H1 (cell line): Measurements from ENCODE around the gene MED6. TPM values are rescaled to one million over a fixed set of nuclear protein-coding genes. Genes with fewer than 3 reads are reported as not detected.

Experiments
- BACH1 ChIP-seq: IDR thresholded peaks from 2 replicates; pipeline ENCODE4 v1.6.1; 2012; ENCODE audit warnings: low read length, improper control_type of control experiment
- BCL11A ChIP-seq, 2 experiments: IDR thresholded peaks; one replicate each; pipeline ENCODE4 v1.6.1; 2011; ENCODE audit warnings: low read depth in 2 of 2, low read length in 2 of 2, mild to moderate bottlenecking in 2 of 2
- CBX8 ChIP-seq: fragments of 300-800, 300-1000 bp; sonication (generic); IDR thresholded peaks from 2 replicates; pipeline ENCODE4 v1.7.1; 2016; ENCODE audit warnings: low read depth, low read length, borderline replicate concordance
- CHD2 ChIP-seq: IDR thresholded peaks from 2 replicates; pipeline ENCODE4 v1.6.1; 2012; ENCODE audit warnings: low read length, improper control_type of control experiment
- EZH2 ChIP-seq: fragments of 200-600 bp; sonication (generic); IDR thresholded peaks from 2 replicates; pipeline ENCODE4 v1.7.1; 2012; ENCODE audit warnings: low read depth, mild to moderate bottlenecking, moderate library complexity, low read length, inconsistent platforms; ENCODE audit not compliant: severe bottlenecking
- GTF2F1 ChIP-seq: IDR thresholded peaks from 2 replicates; pipeline ENCODE4 v1.6.1; 2012; ENCODE audit warnings: low read depth, low read length, improper control_type of control experiment, borderline replicate concordance
- NANOG ChIP-seq: IDR thresholded peaks from 2 replicates; pipeline ENCODE4 v1.6.1; 2011; ENCODE audit warnings: low read length, low read depth, mild to moderate bottlenecking, inconsistent platforms; ENCODE audit not compliant: insufficient read depth, poor library complexity, severe bottlenecking
- RAD21 ChIP-seq, 2 experiments: IDR thresholded peaks in 1 of 2; conservative IDR thresholded peaks in 1 of 2; 2 replicates each; pipeline ENCODE4 v1.6.1; 2011; ENCODE audit warnings: low read depth in 2 of 2, low read length in 2 of 2, improper control_type of control experiment in 1 of 2, inconsistent platforms in 1 of 2, mild to moderate bottlenecking in 1 of 2, moderate library complexity in 1 of 2
- TCF12 ChIP-seq: IDR thresholded peaks from 2 replicates; pipeline ENCODE4 v1.6.1; 2011; ENCODE audit warnings: low read depth, mild to moderate bottlenecking, low read length
- polyA plus RNA-seq, 7 experiments: library from polyadenylated mRNA; depleted of rRNA in 3 of 7; stranded (reverse) in 5 of 7; unstranded in 2 of 7; fragments of >200 nt in 5 of 7; fragments of 200-250 nt in 2 of 7; gene quantifications; 1 replicate in 5 of 7; 2 replicates in 1 of 7; 4 replicates in 1 of 7; pipeline versions ENCODE4 v1.2.1 to v1.2.3, GENCODE V29; 2011 to 2013; ENCODE audit warnings: missing spikeins in 2 of 7, mixed read lengths in 2 of 7
- total RNA-seq: library from RNA; stranded (reverse); fragmentation: NEBNext Ultra II Directional; extraction: Animal tissue kit (Norgen Biotek cat#: 25700); gene quantifications from 2 replicates; pipeline ENCODE4 v1.2.1, GENCODE V29; 2021
- TF ChIP-seq, protein P1 (sequence below): fragments of 300-600 bp; sonication (generic); IDR thresholded peaks from 2 replicates; pipeline ENCODE4 v1.7.1; 2012; ENCODE audit warnings: low read length, moderate library complexity, mild to moderate bottlenecking, inconsistent platforms; ENCODE audit not compliant: insufficient replicate concordance

Gene MED6
- total and polyA plus RNA-seq, 2 of the 8 experiments (the other 6 are each of a cell fraction or from before 2014, with no cell fraction given): 33.1 to 39.7 TPM

- TF ChIP-seq, protein P1, sequence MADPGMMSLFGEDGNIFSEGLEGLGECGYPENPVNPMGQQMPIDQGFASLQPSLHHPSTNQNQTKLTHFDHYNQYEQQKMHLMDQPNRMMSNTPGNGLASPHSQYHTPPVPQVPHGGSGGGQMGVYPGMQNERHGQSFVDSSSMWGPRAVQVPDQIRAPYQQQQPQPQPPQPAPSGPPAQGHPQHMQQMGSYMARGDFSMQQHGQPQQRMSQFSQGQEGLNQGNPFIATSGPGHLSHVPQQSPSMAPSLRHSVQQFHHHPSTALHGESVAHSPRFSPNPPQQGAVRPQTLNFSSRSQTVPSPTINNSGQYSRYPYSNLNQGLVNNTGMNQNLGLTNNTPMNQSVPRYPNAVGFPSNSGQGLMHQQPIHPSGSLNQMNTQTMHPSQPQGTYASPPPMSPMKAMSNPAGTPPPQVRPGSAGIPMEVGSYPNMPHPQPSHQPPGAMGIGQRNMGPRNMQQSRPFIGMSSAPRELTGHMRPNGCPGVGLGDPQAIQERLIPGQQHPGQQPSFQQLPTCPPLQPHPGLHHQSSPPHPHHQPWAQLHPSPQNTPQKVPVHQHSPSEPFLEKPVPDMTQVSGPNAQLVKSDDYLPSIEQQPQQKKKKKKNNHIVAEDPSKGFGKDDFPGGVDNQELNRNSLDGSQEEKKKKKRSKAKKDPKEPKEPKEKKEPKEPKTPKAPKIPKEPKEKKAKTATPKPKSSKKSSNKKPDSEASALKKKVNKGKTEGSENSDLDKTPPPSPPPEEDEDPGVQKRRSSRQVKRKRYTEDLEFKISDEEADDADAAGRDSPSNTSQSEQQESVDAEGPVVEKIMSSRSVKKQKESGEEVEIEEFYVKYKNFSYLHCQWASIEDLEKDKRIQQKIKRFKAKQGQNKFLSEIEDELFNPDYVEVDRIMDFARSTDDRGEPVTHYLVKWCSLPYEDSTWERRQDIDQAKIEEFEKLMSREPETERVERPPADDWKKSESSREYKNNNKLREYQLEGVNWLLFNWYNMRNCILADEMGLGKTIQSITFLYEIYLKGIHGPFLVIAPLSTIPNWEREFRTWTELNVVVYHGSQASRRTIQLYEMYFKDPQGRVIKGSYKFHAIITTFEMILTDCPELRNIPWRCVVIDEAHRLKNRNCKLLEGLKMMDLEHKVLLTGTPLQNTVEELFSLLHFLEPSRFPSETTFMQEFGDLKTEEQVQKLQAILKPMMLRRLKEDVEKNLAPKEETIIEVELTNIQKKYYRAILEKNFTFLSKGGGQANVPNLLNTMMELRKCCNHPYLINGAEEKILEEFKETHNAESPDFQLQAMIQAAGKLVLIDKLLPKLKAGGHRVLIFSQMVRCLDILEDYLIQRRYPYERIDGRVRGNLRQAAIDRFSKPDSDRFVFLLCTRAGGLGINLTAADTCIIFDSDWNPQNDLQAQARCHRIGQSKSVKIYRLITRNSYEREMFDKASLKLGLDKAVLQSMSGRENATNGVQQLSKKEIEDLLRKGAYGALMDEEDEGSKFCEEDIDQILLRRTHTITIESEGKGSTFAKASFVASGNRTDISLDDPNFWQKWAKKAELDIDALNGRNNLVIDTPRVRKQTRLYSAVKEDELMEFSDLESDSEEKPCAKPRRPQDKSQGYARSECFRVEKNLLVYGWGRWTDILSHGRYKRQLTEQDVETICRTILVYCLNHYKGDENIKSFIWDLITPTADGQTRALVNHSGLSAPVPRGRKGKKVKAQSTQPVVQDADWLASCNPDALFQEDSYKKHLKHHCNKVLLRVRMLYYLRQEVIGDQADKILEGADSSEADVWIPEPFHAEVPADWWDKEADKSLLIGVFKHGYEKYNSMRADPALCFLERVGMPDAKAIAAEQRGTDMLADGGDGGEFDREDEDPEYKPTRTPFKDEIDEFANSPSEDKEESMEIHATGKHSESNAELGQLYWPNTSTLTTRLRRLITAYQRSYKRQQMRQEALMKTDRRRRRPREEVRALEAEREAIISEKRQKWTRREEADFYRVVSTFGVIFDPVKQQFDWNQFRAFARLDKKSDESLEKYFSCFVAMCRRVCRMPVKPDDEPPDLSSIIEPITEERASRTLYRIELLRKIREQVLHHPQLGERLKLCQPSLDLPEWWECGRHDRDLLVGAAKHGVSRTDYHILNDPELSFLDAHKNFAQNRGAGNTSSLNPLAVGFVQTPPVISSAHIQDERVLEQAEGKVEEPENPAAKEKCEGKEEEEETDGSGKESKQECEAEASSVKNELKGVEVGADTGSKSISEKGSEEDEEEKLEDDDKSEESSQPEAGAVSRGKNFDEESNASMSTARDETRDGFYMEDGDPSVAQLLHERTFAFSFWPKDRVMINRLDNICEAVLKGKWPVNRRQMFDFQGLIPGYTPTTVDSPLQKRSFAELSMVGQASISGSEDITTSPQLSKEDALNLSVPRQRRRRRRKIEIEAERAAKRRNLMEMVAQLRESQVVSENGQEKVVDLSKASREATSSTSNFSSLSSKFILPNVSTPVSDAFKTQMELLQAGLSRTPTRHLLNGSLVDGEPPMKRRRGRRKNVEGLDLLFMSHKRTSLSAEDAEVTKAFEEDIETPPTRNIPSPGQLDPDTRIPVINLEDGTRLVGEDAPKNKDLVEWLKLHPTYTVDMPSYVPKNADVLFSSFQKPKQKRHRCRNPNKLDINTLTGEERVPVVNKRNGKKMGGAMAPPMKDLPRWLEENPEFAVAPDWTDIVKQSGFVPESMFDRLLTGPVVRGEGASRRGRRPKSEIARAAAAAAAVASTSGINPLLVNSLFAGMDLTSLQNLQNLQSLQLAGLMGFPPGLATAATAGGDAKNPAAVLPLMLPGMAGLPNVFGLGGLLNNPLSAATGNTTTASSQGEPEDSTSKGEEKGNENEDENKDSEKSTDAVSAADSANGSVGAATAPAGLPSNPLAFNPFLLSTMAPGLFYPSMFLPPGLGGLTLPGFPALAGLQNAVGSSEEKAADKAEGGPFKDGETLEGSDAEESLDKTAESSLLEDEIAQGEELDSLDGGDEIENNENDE: no peak
- no peak for TF ChIP-seq RAD21 (IDR thresholded peaks at IDR 0.05 in 1 of 2, conservative IDR thresholded peaks at IDR 0.05 in 1 of 2; ENCODE audit: low read depth in 2 of 2, low read length in 2 of 2)
- TF ChIP-seq CHD2: no peak
- TF ChIP-seq TCF12: no peak
- TF ChIP-seq BCL11A (IDR thresholded peaks at IDR 0.05; ENCODE audit: low read depth in 2 of 2, low read length in 2 of 2): no peak
- no peak for TF ChIP-seq GTF2F1
- no peak for TF ChIP-seq EZH2
- TF ChIP-seq NANOG: no peak
- TF ChIP-seq CBX8: no peak
- TF ChIP-seq BACH1: no peak
Observed at GRCh38 chr14:70538087-70538486, 62.4 kb downstream of the MED6 start (continued).
